Ishikawa (cell line): ENCODE measurements around the gene AFDN.

Source experiments
- CREB1 ChIP-seq: IDR thresholded peaks from 2 replicates; pipeline ENCODE4 v1.6.1; 2012; ENCODE audit warnings: low read depth
- EP300 ChIP-seq: IDR thresholded peaks from 2 replicates; pipeline ENCODE4 v1.6.1; 2012; ENCODE audit warnings: borderline replicate concordance
- FOXM1 ChIP-seq: IDR thresholded peaks from 2 replicates; pipeline ENCODE4 v1.6.1; 2012; ENCODE audit warnings: low read depth, borderline replicate concordance
- MAX ChIP-seq: IDR thresholded peaks from 2 replicates; pipeline ENCODE4 v1.6.1; 2012
- NFIC ChIP-seq: IDR thresholded peaks from 2 replicates; pipeline ENCODE4 v1.6.1; 2012
- RAD21 ChIP-seq: IDR thresholded peaks from 2 replicates; pipeline ENCODE4 v1.6.1; 2012; ENCODE audit warnings: low read depth
- REST ChIP-seq: IDR thresholded peaks from 2 replicates; pipeline ENCODE4 v1.6.1; 2012; ENCODE audit warnings: low read depth, mild to moderate bottlenecking
- TAF1 ChIP-seq: IDR thresholded peaks from 2 replicates; pipeline ENCODE4 v1.6.1; 2012; ENCODE audit warnings: low read depth, mild to moderate bottlenecking
- TCF12 ChIP-seq: IDR thresholded peaks from 2 replicates; pipeline ENCODE4 v1.6.1; 2012; ENCODE audit warnings: low read depth
- USF1 ChIP-seq: IDR thresholded peaks from 2 replicates; pipeline ENCODE4 v1.6.1; 2012
- YY1 ChIP-seq: IDR thresholded peaks from 2 replicates; pipeline ENCODE4 v1.6.1; 2012; ENCODE audit warnings: low read depth
- ZBTB7A ChIP-seq: IDR thresholded peaks from 2 replicates; pipeline ENCODE4 v1.6.1; 2012; ENCODE audit warnings: low read depth

GRCh38 chr6:167936051-167936450, 109.3 kb downstream of the AFDN start:
- no peak for TF ChIP-seq EP300
- TF ChIP-seq USF1, result no peak
- no peak for TF ChIP-seq REST
- no peak for TF ChIP-seq TCF12
- no peak for TF ChIP-seq TAF1
- no peak for TF ChIP-seq MAX
- TF ChIP-seq CREB1, result no peak
- TF ChIP-seq FOXM1, result no peak
- TF ChIP-seq RAD21, result no peak
- TF ChIP-seq YY1, result no peak
- no peak for TF ChIP-seq ZBTB7A
- no peak for TF ChIP-seq NFIC
